Endothelial cell (in vitro differentiated cells): ENCODE measurements around the gene GLRB. TPM values are rescaled to one million over a fixed set of nuclear protein-coding genes. Genes with fewer than 3 reads are reported as not detected.
"Not testable (repeated sequence)": the region's sequence is repeated elsewhere in the genome, so short reads cannot be mapped to it uniquely, and the experiment has no call there.

Experiments
- DNase-seq: peaks from one replicate; pipeline ENCODE4 v3.0.0; 2021; ENCODE audit warnings: low spot score
- H3K27ac Mint-ChIP-seq: one replicate; pipeline ENCODE4 v1.8.0; 2021; ENCODE audit warnings: mixed read lengths, inconsistent platforms; ENCODE audit not compliant: unreplicated experiment
- H3K27me3 Mint-ChIP-seq: one replicate; pipeline ENCODE4 v1.8.0; 2021; ENCODE audit warnings: mild to moderate bottlenecking, moderate library complexity, mixed read lengths, inconsistent platforms; ENCODE audit not compliant: unreplicated experiment
- H3K36me3 Mint-ChIP-seq: one replicate; pipeline ENCODE4 v1.8.0; 2021; ENCODE audit warnings: mild to moderate bottlenecking, low read depth, mixed read lengths, inconsistent platforms; ENCODE audit not compliant: unreplicated experiment
- H3K4me1 Mint-ChIP-seq: one replicate; pipeline ENCODE4 v1.8.0; 2021; ENCODE audit warnings: mild to moderate bottlenecking, mixed read lengths, inconsistent platforms; ENCODE audit not compliant: unreplicated experiment
- H3K4me3 Mint-ChIP-seq: one replicate; pipeline ENCODE4 v1.8.0; 2021; ENCODE audit warnings: mild to moderate bottlenecking, mixed read lengths, inconsistent platforms; ENCODE audit not compliant: unreplicated experiment
- H3K9me3 Mint-ChIP-seq: one replicate; pipeline ENCODE4 v1.8.0; 2021; ENCODE audit warnings: mixed read lengths, inconsistent platforms; ENCODE audit not compliant: unreplicated experiment
- total RNA-seq: library from RNA; stranded (reverse); fragmentation: NEBNext Ultra II Directional; extraction: Animal tissue kit (Norgen Biotek cat#: 25700); gene quantifications from one replicate; pipeline ENCODE4 v1.2.1, GENCODE V29; 2021; ENCODE audit not compliant: unreplicated experiment
- TF ChIP-seq, protein P1 (sequence below): fragments of 200-600 bp; sonication (generic); IDR thresholded peaks from one replicate; pipeline ENCODE4 v1.5.0; 2021; ENCODE audit warnings: antibody characterized with exemption; ENCODE audit not compliant: unreplicated experiment

The GLRB gene
- total RNA-seq, 1 donor from 2014 or later, result 1.0 TPM

- Mint-ChIP-seq H3K4me1 (no peaks in the 10 kb centered on the region), H3K27ac (no peak overlapping the region), H3K27me3 (no peaks in the 10 kb centered on the region), H3K9me3 (no peaks in the 10 kb centered on the region), H3K4me3 (no peak overlapping the region), H3K36me3 (no peaks in the 10 kb centered on the region)
- DNase-seq, result no peak
- TF ChIP-seq, protein P1, sequence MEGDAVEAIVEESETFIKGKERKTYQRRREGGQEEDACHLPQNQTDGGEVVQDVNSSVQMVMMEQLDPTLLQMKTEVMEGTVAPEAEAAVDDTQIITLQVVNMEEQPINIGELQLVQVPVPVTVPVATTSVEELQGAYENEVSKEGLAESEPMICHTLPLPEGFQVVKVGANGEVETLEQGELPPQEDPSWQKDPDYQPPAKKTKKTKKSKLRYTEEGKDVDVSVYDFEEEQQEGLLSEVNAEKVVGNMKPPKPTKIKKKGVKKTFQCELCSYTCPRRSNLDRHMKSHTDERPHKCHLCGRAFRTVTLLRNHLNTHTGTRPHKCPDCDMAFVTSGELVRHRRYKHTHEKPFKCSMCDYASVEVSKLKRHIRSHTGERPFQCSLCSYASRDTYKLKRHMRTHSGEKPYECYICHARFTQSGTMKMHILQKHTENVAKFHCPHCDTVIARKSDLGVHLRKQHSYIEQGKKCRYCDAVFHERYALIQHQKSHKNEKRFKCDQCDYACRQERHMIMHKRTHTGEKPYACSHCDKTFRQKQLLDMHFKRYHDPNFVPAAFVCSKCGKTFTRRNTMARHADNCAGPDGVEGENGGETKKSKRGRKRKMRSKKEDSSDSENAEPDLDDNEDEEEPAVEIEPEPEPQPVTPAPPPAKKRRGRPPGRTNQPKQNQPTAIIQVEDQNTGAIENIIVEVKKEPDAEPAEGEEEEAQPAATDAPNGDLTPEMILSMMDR, result no peak
Measured at GRCh38 chr4:157143369-157143768, 67.4 kb downstream of the GLRB start.

DNA sequence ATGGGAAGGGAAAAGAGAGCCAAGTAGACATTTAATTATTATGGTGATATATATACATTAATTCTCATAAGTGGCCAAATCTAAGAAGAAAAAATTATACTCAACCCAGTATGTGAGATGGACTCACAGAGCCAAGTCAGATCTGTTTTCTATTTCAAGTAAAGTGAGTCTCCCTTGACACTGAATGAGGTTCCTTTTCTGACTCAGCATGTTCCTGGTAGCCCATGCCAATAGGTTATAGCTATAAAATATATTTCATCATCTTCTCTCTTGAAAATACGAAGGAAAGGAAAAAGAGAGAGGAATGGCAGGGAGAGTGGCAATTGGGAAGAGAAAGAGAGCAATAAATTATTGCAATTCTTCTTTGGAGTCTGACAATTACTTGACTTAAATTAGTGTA is 75.8 kb downstream of the GLRB start:
- TF ChIP-seq, protein P1, result no peak
- no peaks in the 10 kb centered on the region for H3K36me3 Mint-ChIP-seq
- no peaks in the 10 kb centered on the region for H3K4me1 Mint-ChIP-seq
- no peaks in the 10 kb centered on the region for H3K9me3 Mint-ChIP-seq
- no peaks in the 10 kb centered on the region for H3K27me3 Mint-ChIP-seq
- no peak for DNase-seq
- no peak overlapping the region for H3K4me3 Mint-ChIP-seq
- no peak overlapping the region for H3K27ac Mint-ChIP-seq

DNA sequence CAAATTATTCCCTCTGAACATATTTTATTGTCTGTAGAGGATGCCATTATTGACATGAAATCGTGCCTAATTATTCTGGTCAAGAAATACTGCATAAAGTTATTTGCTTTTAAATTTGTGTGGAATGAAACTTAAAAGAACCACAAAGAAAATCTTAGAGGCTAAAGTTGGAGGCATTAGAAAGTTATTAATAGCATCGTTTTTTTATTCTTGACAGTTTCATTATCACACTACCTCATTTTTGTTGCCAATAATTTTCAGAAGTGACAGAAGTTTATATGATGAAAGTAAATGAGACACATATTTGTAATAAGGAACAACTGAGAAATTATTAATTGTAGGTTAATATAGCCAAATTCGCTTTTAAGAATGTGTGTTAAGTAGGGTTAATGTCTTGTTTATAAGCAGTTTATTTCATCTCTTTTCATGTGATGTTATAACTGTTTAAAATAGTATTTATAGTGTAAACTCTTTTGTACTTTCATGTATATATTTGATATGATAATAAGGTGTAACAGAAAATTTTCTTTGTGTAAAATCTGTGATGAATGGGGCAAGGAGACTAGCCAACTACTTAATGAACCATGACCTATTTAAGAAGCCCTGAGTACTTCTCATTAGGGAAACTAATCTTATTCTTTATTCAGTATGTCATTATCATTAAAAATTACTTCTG is 90.1 kb downstream of the GLRB start:
- DNase-seq, result no peak
- H3K27me3 Mint-ChIP-seq, result no peaks in the 10 kb centered on the region
- H3K27ac Mint-ChIP-seq, result no peak overlapping the region
- no peaks in the 10 kb centered on the region for H3K9me3 Mint-ChIP-seq
- H3K4me1 Mint-ChIP-seq, result no peaks in the 10 kb centered on the region
- no peak overlapping the region for H3K4me3 Mint-ChIP-seq
- TF ChIP-seq, protein P1, result no peak
- no peaks in the 10 kb centered on the region for H3K36me3 Mint-ChIP-seq

DNA sequence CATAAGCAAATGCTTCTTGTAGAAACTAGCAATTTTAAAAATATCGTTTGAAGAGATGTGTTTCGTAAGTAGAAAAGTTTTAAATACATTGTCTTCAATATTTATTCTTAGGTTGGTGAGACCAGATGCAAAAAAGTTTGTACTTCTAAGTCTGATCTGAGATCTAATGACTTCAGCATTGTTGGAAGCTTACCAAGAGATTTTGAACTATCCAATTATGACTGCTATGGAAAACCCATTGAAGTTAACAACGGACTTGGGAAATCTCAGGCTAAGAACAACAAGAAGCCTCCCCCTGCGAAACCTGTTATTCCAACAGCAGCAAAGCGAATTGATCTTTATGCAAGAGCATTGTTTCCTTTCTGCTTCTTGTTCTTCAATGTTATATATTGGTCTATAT is 94.4 kb downstream of the GLRB start:
- no peaks in the 10 kb centered on the region for H3K27me3 Mint-ChIP-seq

DNA sequence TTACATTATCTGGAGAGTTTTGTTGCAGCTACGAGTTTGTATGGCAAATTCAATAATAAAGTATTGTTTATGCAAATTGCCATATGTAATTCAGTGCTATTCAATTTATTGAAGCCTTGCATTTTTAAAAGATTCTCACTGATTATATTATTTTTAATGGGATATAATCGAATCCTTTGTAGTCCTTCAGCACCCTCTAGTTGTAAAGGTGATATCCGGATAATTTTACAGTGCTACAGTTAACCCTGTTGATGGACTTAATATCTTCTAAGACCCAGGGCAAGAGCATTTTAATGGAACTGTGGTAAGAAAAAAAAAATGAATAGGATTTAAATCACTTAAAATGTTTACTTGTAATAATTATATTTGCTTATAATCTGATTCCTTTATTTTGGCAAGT is 96.1 kb downstream of the GLRB start:
- TF ChIP-seq, protein P1, result no peak
- no peak overlapping the region for H3K4me3 Mint-ChIP-seq
- H3K4me1 Mint-ChIP-seq, result no peaks in the 10 kb centered on the region
- H3K27me3 Mint-ChIP-seq, result no peaks in the 10 kb centered on the region
- H3K27ac Mint-ChIP-seq, result no peak overlapping the region
- H3K9me3 Mint-ChIP-seq, result no peaks in the 10 kb centered on the region
- DNase-seq, result no peak
- no peaks in the 10 kb centered on the region for H3K36me3 Mint-ChIP-seq

More for the DNA sequence above, 94.4 kb downstream of the GLRB start:
- Mint-ChIP-seq H3K4me1 (no peaks in the 10 kb centered on the region), H3K9me3 (no peaks in the 10 kb centered on the region), H3K36me3 (no peaks in the 10 kb centered on the region), H3K27ac (no peak overlapping the region), H3K4me3 (no peak overlapping the region)
- no peak for DNase-seq
- TF ChIP-seq, protein P1, result no peak

DNA sequence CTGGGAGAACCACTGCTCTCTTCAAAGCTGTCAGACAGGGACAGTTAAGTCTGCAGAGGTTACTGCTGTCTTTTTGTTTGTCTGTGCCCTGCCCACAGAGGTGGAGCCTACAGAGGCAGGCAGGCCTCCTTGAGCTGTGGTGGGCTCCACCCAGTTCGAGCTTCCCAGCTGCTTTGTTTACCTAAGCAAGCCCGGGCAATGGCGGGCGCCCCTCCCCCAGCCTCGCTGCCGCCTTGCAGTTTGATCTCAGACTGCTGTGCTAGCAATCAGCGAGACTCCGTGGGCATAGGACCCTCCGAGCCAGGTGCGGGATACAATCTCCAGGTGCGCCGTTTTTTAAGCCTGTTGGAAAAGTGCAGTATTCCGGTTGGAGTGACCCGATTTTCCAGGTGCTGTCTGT is 104.3 kb downstream of the GLRB start:
- not testable (repeated sequence) for H3K9me3 Mint-ChIP-seq, H3K27ac Mint-ChIP-seq, H3K4me3 Mint-ChIP-seq

More for the DNA sequence above, 104.3 kb downstream of the GLRB start:
- H3K36me3 Mint-ChIP-seq, H3K27me3 Mint-ChIP-seq, DNase-seq, H3K4me1 Mint-ChIP-seq: not testable (repeated sequence)
